B cell (primary cell): ENCODE results near the gene NAA10. TPM values are rescaled to one million over a fixed set of nuclear protein-coding genes. Genes with fewer than 3 reads are reported as not detected.

Experiments
- ATAC-seq: fragments of 200-7000 bp; cut with Tn5 transposase; one replicate; pipeline ENCODE4 v1.10.0; 2021; ENCODE audit warnings: low read depth, mild to moderate bottlenecking, moderate number of reproducible peaks, moderate library complexity
- CTCF ChIA-PET: fragments of 350-600 bp; sonication (Branson Sonifier 250); formaldehyde crosslinking; loops from one replicate; lab custom pipeline; 2021; ENCODE audit warnings: antibody characterized with exemption, inconsistent platforms; lab: Charles Lee
- POLR2A ChIA-PET: fragments of 350-600 bp; sonication (Branson Sonifier 250); formaldehyde crosslinking; loops from one replicate; lab custom pipeline; 2021; ENCODE audit warnings: antibody characterized with exemption; lab: Charles Lee
- DNase-seq: peaks from one replicate; pipeline ENCODE4 v3.0.0; 2013
- H2AFZ ChIP-seq: 2 replicates; pipeline ENCODE4 v1.6.1; 2012; ENCODE audit warnings: mild to moderate bottlenecking, low read depth, low read length; ENCODE audit not compliant: insufficient read depth, poor library complexity, severe bottlenecking
- H3K27ac ChIP-seq, 2 donors: 1 replicate in 1 of 2; 2 replicates in 1 of 2; pipeline ENCODE4 v1.5.1; 2012 to 2013; ENCODE audit warnings: low read length in 2 of 2, mild to moderate bottlenecking in 2 of 2, moderate library complexity in 1 of 2
- H3K27me3 ChIP-seq, 4 experiments: fragments of 200-600 bp in 1 of 4; sonication (generic) in 1 of 4; replicated peaks in 1 of 4; 1 replicate in 2 of 4; 2 replicates in 2 of 4; pipeline versions ENCODE4 v1.6.1 to v1.7.0; 2013 to 2016; ENCODE audit warnings: low read length in 3 of 4, mild to moderate bottlenecking in 2 of 4, mixed read lengths in 1 of 4, moderate library complexity in 1 of 4; ENCODE audit not compliant: insufficient read depth in 4 of 4, control insufficient read depth in 3 of 4; ENCODE audit errors: control extremely low read depth in 1 of 4
- H3K36me3 ChIP-seq, 2 experiments: replicated peaks in 1 of 2; 1 replicate in 1 of 2; 2 replicates in 1 of 2; pipeline versions ENCODE4 v1.6.1 to v1.7.1; 2013; ENCODE audit warnings: low read length in 1 of 2; ENCODE audit not compliant: insufficient read depth in 2 of 2, control insufficient read depth in 1 of 2; ENCODE audit errors: control extremely low read depth in 1 of 2, extremely low read depth in 1 of 2
- H3K4me1 ChIP-seq, 2 donors: fragments of 200-600 bp in 1 of 2; sonication (generic) in 1 of 2; 1 replicate in 1 of 2; 2 replicates in 1 of 2; pipeline versions ENCODE4 v1.5.1 to v1.6.1; 2013 to 2017; ENCODE audit warnings: low read length in 2 of 2; ENCODE audit not compliant: control insufficient read depth in 2 of 2, insufficient read depth in 2 of 2
- H3K4me2 ChIP-seq: replicated peaks from 2 replicates; pipeline ENCODE3; 2012; ENCODE audit warnings: mild to moderate bottlenecking, low read depth, low read length; ENCODE audit not compliant: poor library complexity, severe bottlenecking
- H3K4me3 ChIP-seq, 5 experiments: fragments of 200-600 bp in 1 of 5; sonication (generic) in 1 of 5; 1 replicate in 3 of 5; 2 replicates in 2 of 5; pipeline versions ENCODE4 v1.5.1 to v1.7.0; 2011 to 2016; ENCODE audit warnings: low read length in 4 of 5, mild to moderate bottlenecking in 4 of 5, low read depth in 2 of 5, control low read depth in 1 of 5, moderate library complexity in 1 of 5; ENCODE audit not compliant: insufficient read depth in 1 of 5; ENCODE audit errors: control extremely low read depth in 1 of 5, extremely low read depth in 1 of 5
- H3K79me2 ChIP-seq: fragments of 200-600 bp; sonication (generic); one replicate; pipeline ENCODE4 v1.6.0; 2016; ENCODE audit warnings: low read length; ENCODE audit not compliant: control insufficient read depth, insufficient read depth
- H3K9ac ChIP-seq: fragments of 200-600 bp; sonication (generic); 2 replicates; pipeline ENCODE4 v1.6.1; 2017; ENCODE audit warnings: mild to moderate bottlenecking, low read length, moderate library complexity
- H3K9me3 ChIP-seq, 3 donors: one replicate each; pipeline versions ENCODE4 v1.6.1 to v1.7.1; 2013; ENCODE audit warnings: low read length in 2 of 3; ENCODE audit not compliant: control insufficient read depth in 2 of 3, insufficient read depth in 1 of 3; ENCODE audit errors: control extremely low read depth in 1 of 3
- H4K20me1 ChIP-seq: 2 replicates; pipeline ENCODE4 v1.6.0; 2012; ENCODE audit warnings: mild to moderate bottlenecking, low read length; ENCODE audit not compliant: insufficient read depth, control insufficient read depth, poor library complexity, severe bottlenecking
- H3K27ac Mint-ChIP-seq: one replicate; pipeline ENCODE4 v1.8.0; 2021; ENCODE audit warnings: mixed read lengths
- H3K27me3 Mint-ChIP-seq: one replicate; pipeline ENCODE4 v1.8.0; 2021; ENCODE audit warnings: mixed read lengths
- H3K4me1 Mint-ChIP-seq: one replicate; pipeline ENCODE4 v1.8.0; 2021; ENCODE audit warnings: mixed read lengths
- H3K4me3 Mint-ChIP-seq: one replicate; pipeline ENCODE4 v1.8.0; 2021; ENCODE audit warnings: mixed read lengths
- H3K9me3 Mint-ChIP-seq: one replicate; pipeline ENCODE4 v1.8.0; 2022; ENCODE audit warnings: mixed read lengths; ENCODE audit not compliant: insufficient read depth
- EZH2 ChIP-seq: IDR thresholded peaks from 2 replicates; pipeline ENCODE4 v1.6.1; 2012; ENCODE audit warnings: borderline replicate concordance, low read depth, mild to moderate bottlenecking, moderate library complexity, low read length; ENCODE audit not compliant: insufficient read depth, poor library complexity, severe bottlenecking
- WGBS: methylation state at CpG from one replicate; pipeline ENCODE4 v1.1.5; 2013; ENCODE audit warnings: missing lambda C conversion rate; ENCODE audit not compliant: insufficient coverage; 5-methylcytosine and 5-hydroxymethylcytosine counted together
- intact Hi-C: fragments of 100-400 bp; cut with micrococcal nuclease; formaldehyde crosslinking; loops from one replicate; pipeline ENCODE4 v1.10.0; 2022
- polyA plus RNA-seq: library from polyadenylated mRNA; depleted of rRNA; stranded (reverse); fragments of >200 nt; gene quantifications from 2 replicates; pipeline ENCODE4 v1.2.3, GENCODE V29; 2012
- total RNA-seq, 2 donors: library from RNA; stranded (reverse); fragments of 120-200 nt in 1 of 2; gene quantifications; 1 replicate in 1 of 2; 2 replicates in 1 of 2; pipeline versions ENCODE4 v1.2.3 to v1.2.4, GENCODE V29; 2013 to 2022
- TF ChIP-seq, protein P1 (sequence below): fragments of 200-600 bp; IDR thresholded peaks from one replicate; pipeline ENCODE4 v1.8.0; 2022; ENCODE audit warnings: antibody characterized with exemption, mild to moderate bottlenecking

The NAA10 gene
- total and polyA plus RNA-seq, 2 donors (not counting 1 experiment from before 2014, with no cell fraction given): 78.3 to 102 TPM

DNA sequence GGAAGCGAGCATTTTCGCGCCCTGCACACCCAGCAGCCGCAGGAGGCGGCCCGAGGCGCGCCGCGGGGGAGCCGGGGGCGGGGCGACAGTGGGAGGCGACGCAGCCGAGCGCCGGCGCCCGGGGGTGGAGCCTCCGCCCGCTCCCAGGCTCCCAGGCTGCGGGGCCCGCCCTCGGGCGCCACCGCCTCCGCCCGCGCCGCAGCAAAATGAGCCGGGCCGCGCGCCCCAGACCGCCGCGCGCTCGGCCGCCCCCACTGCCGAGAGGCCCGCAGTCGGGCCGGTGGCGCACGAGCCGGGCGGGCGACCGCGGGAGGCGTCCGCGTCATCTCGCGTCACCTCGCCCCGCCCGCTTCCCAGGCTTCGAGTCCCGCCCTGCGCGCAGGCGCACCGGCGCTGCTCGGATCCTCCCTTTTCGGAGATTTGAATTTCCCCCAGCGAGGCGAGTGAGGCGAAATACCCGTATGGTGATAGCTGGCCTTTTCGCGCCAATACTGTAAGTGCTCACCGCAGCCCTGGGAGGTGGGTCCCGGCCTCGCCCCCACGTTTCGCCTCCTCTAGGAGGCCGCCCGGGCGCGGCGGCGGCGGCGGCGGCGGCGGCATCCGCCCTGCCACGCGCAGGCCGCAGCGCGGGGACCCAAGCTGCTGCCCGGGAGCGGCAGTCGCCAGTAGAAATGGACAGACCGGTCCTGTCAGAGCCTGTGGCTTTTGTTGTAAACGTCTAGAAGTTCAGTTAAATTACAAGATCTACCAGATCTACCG lies 37.7 kb upstream of the NAA10 start, which contains the start of gene TMEM187:
TMEM187 (plus strand) TSS at position 387 of the 759 bp plus-strand sequence. CDS start 9,309 bp downstream, outside the sequence.
- Histone ChIP-seq H3K36me3 (peaks cover 0 to 4% of the 10 kb centered on the region in 2 experiments), H3K4me3 (peak within 1 kb of the TSS; percentile 64 to 99 (median 97)), H4K20me1 (peaks cover 20% of the 10 kb centered on the region), H3K9ac (peak within 1 kb of the TSS; percentile 100), H3K27ac (peak within 1 kb of the TSS; percentile 100), H3K4me1 (peaks cover 38 to 42% of the 10 kb centered on the region in 2 donors), H3K27me3 (no peaks in the 10 kb centered on the region), H3K9me3 (no peaks in the 10 kb centered on the region), H3K4me2 (peak within 1 kb of the TSS; percentile 70), H2AFZ (peak within 1 kb of the TSS; percentile 71), H3K79me2 (peaks cover 38% of the 10 kb centered on the region)
- Mint-ChIP-seq H3K4me1 (peaks cover 40% of the 10 kb centered on the region), H3K9me3 (no peaks in the 10 kb centered on the region), H3K27me3 (no peaks in the 10 kb centered on the region), H3K27ac (peak within 1 kb of the TSS; percentile 100), H3K4me3 (peak within 1 kb of the TSS; percentile 100)
- under 1% methylated on average over 81 of the region's 103 CpGs for WGBS
- TF ChIP-seq, protein P1, sequence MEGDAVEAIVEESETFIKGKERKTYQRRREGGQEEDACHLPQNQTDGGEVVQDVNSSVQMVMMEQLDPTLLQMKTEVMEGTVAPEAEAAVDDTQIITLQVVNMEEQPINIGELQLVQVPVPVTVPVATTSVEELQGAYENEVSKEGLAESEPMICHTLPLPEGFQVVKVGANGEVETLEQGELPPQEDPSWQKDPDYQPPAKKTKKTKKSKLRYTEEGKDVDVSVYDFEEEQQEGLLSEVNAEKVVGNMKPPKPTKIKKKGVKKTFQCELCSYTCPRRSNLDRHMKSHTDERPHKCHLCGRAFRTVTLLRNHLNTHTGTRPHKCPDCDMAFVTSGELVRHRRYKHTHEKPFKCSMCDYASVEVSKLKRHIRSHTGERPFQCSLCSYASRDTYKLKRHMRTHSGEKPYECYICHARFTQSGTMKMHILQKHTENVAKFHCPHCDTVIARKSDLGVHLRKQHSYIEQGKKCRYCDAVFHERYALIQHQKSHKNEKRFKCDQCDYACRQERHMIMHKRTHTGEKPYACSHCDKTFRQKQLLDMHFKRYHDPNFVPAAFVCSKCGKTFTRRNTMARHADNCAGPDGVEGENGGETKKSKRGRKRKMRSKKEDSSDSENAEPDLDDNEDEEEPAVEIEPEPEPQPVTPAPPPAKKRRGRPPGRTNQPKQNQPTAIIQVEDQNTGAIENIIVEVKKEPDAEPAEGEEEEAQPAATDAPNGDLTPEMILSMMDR: no peak
- no peak for TF ChIP-seq EZH2
- peak; percentile 57 for ATAC-seq
- intact Hi-C loops: loop anchor here (2.0 to 5.0 kb wide), 4 partner anchors 35 to 405 kb away; partner anchors contain the start of genes EMD and IRAK1
- ChIA-PET CTCF (interaction anchor here (2.1 kb wide), 1 partner anchor 48 kb away, joined by 5 read pairs; no protein-coding TSS in a partner anchor), POLR2A (interaction anchor here (1.0 to 2.5 kb wide), 2 partner anchors 46 to 425 kb away, joined by 3 to 35 read pairs; partner anchors contain the start of gene ARHGAP4)
- peak; percentile 92 for DNase-seq
